Activated T-cell treated with anti-CD3 and anti-CD28 coated beads, Interleukin-2, amount 50 U/mL, for 24 hours (primary cell): ENCODE results near the gene IFT27.

Experiments
- DNase-seq: peaks from one replicate; pipeline ENCODE4 v3.0.0-alpha.2; 2020
- H3K27ac Mint-ChIP-seq: 2 replicates; pipeline ENCODE4 v1.8.0; 2020; ENCODE audit warnings: mild to moderate bottlenecking, mixed read lengths
- H3K27me3 Mint-ChIP-seq: 2 replicates; pipeline ENCODE4 v1.8.0; 2020; ENCODE audit warnings: mixed read lengths
- H3K36me3 Mint-ChIP-seq: 2 replicates; pipeline ENCODE4 v1.8.0; 2020; ENCODE audit warnings: low read depth, mixed read lengths
- H3K4me1 Mint-ChIP-seq: 2 replicates; pipeline ENCODE4 v1.8.0; 2020; ENCODE audit warnings: low read depth, mixed read lengths
- H3K4me3 Mint-ChIP-seq: 2 replicates; pipeline ENCODE4 v1.8.0; 2020; ENCODE audit warnings: mild to moderate bottlenecking, moderate library complexity, mixed read lengths
- H3K9me3 Mint-ChIP-seq: 2 replicates; pipeline ENCODE4 v1.8.0; 2020; ENCODE audit warnings: mixed read lengths

IFT27 gene

DNA sequence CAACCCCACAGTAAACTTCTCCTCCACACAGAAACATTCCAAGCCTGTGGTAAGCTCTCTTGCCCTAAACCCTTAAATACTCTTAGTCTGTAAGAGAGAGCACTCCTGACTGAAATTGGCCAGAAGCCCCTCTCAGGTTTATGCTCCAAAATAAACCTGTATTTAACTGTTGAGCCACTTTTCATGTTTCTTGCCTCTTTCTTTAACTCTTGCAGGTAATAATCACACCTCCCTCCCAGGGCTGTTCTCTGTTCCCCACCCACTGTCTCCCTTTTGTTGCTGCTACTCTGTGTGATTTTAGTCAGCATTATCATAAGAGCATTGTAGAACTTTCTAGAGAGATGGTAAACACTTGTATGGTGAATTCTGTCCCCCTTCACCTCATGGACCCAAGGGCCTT is 2.1 kb upstream of the IFT27 start:
- Mint-ChIP-seq H3K4me1 (peaks cover 51% of the 10 kb centered on the region), H3K27me3 (no peaks in the 10 kb centered on the region), H3K9me3 (no peaks in the 10 kb centered on the region), H3K27ac (peak overlapping the region; percentile 23), H3K4me3 (no peak overlapping the region), H3K36me3 (peaks cover 5% of the 10 kb centered on the region)
- DNase-seq: no peak

DNA sequence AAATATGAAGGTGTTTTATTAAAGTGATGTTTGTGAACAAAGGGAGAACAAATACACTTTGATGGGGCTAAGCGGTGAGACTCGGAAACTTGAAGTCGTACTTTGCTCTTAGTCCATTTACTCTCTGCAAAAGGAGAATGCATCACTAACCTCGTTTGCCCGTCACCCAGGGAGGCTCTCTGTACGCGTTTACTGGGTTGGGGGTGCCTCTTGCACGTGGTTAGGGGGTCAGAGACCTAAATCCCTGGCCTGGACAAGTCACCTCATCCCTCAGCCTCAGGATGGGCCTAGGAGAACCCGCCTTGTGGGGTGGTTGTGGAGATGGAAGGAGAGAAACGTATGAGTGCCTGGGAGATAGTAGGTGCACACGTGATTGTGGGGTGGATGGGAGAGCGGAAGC is 803 bp upstream of the IFT27 start:
- Mint-ChIP-seq H3K4me3 (peak overlapping the region; percentile 86), H3K36me3 (peaks cover 5% of the 10 kb centered on the region), H3K9me3 (no peaks in the 10 kb centered on the region), H3K4me1 (peaks cover 39% of the 10 kb centered on the region), H3K27me3 (no peaks in the 10 kb centered on the region), H3K27ac (peak overlapping the region; percentile 92)
- DNase-seq: peak; percentile 50

GRCh38 chr22:36775586-36775963 is 344 bp downstream of the IFT27 start:
- H3K4me1 Mint-ChIP-seq: peaks cover 34% of the 10 kb centered on the region
- peak overlapping the region; percentile 92 for H3K27ac Mint-ChIP-seq
- H3K27me3 Mint-ChIP-seq: no peaks in the 10 kb centered on the region
- H3K9me3 Mint-ChIP-seq: no peaks in the 10 kb centered on the region
- peaks cover 5% of the 10 kb centered on the region for H3K36me3 Mint-ChIP-seq
- H3K4me3 Mint-ChIP-seq: peak overlapping the region; percentile 86
- DNase-seq: no peak

- peaks cover 5% of the 10 kb centered on the region for H3K36me3 Mint-ChIP-seq
Measured at GRCh38 chr22:36773935-36774334, 2.0 kb downstream of the IFT27 start.

GRCh38 chr22:36772451-36772850 is 3.5 kb downstream of the IFT27 start:
- peaks cover 20% of the 10 kb centered on the region for H3K4me1 Mint-ChIP-seq
- DNase-seq: no peak
- no peak overlapping the region for H3K27ac Mint-ChIP-seq
- no peaks in the 10 kb centered on the region for H3K27me3 Mint-ChIP-seq
- H3K9me3 Mint-ChIP-seq: no peaks in the 10 kb centered on the region
- no peak overlapping the region for H3K4me3 Mint-ChIP-seq
- H3K36me3 Mint-ChIP-seq: peaks cover 5% of the 10 kb centered on the region

More at GRCh38 chr22:36773935-36774334, 2.0 kb downstream of the IFT27 start:
- DNase-seq: no peak
- Mint-ChIP-seq H3K4me3 (no peak overlapping the region), H3K27me3 (no peaks in the 10 kb centered on the region), H3K27ac (no peak overlapping the region), H3K9me3 (no peaks in the 10 kb centered on the region), H3K4me1 (peaks cover 34% of the 10 kb centered on the region)

- H3K27me3 Mint-ChIP-seq: no peaks in the 10 kb centered on the region
- peaks cover 13% of the 10 kb centered on the region for H3K36me3 Mint-ChIP-seq
- no peak for DNase-seq
- H3K27ac Mint-ChIP-seq: no peak overlapping the region
- H3K4me3 Mint-ChIP-seq: no peak overlapping the region
- H3K9me3 Mint-ChIP-seq: no peaks in the 10 kb centered on the region
- H3K4me1 Mint-ChIP-seq: peaks cover 11% of the 10 kb centered on the region
Measured at GRCh38 chr22:36771356-36772063, 4.4 kb downstream of the IFT27 start.

GRCh38 chr22:36770513-36771231 is 5.2 kb downstream of the IFT27 start:
- H3K27me3 Mint-ChIP-seq: no peaks in the 10 kb centered on the region
- no peaks in the 10 kb centered on the region for H3K9me3 Mint-ChIP-seq
- H3K4me3 Mint-ChIP-seq: no peak overlapping the region
- H3K27ac Mint-ChIP-seq: no peak overlapping the region
- H3K4me1 Mint-ChIP-seq: peaks cover 12% of the 10 kb centered on the region
- H3K36me3 Mint-ChIP-seq: peaks cover 20% of the 10 kb centered on the region
- no peak for DNase-seq

GRCh38 chr22:36769541-36770512 is 6.1 kb downstream of the IFT27 start:
- peaks cover 5% of the 10 kb centered on the region for H3K4me1 Mint-ChIP-seq
- no peak overlapping the region for H3K4me3 Mint-ChIP-seq
- no peaks in the 10 kb centered on the region for H3K9me3 Mint-ChIP-seq
- H3K27ac Mint-ChIP-seq: no peak overlapping the region
- no peak for DNase-seq
- H3K27me3 Mint-ChIP-seq: no peaks in the 10 kb centered on the region
- H3K36me3 Mint-ChIP-seq: peaks cover 20% of the 10 kb centered on the region

- Mint-ChIP-seq H3K27ac (no peak overlapping the region), H3K4me1 (peaks cover 4% of the 10 kb centered on the region), H3K36me3 (peaks cover 20% of the 10 kb centered on the region), H3K9me3 (no peaks in the 10 kb centered on the region), H3K4me3 (no peak overlapping the region), H3K27me3 (no peaks in the 10 kb centered on the region)
- DNase-seq: no peak
Measured at GRCh38 chr22:36768616-36769015, 7.3 kb downstream of the IFT27 start.

GRCh38 chr22:36768141-36768540 is 7.8 kb downstream of the IFT27 start:
- Mint-ChIP-seq H3K9me3 (no peaks in the 10 kb centered on the region), H3K4me3 (no peak overlapping the region), H3K4me1 (peaks cover 4% of the 10 kb centered on the region), H3K36me3 (peaks cover 24% of the 10 kb centered on the region), H3K27me3 (no peaks in the 10 kb centered on the region), H3K27ac (no peak overlapping the region)
- DNase-seq: no peak

DNA sequence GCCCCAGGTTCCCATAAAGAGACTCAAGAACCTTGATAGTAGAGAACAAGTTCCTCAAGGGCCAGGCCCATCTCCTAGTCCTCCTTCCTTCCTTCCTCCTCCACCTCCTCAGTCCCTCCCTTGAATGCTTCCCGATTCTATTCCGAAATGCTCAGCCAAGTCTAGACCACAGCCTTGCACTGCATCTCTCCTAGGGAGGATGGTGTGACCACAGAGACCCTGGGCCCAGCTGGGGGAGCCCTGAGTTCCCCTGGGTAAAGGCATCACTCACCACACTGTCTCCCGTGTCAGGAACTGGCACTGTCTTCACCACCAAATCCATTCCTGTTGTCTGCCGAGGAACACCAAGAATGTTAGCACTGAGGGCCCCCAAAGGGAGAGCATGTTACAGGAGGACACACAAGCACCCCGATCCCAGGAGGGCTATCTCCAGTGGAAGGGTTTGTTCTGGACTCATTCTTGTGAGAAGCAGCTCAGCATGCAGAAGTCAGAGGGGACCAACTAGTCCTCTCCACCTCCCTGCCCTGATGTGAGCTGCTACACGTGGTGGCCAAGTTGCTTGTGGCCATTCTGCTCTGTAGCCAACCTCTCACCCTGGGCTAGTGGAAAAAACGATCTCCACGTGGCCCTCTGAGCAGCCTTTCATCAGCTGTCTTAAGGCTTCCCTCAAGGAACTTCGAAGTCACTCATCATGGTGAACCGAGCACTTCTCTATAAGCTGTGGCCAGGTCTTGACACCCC is 8.7 kb downstream of the IFT27 start:
- Mint-ChIP-seq H3K27ac (peak overlapping the region; percentile 17), H3K4me3 (no peak overlapping the region), H3K27me3 (no peaks in the 10 kb centered on the region), H3K9me3 (no peaks in the 10 kb centered on the region), H3K36me3 (peaks cover 33% of the 10 kb centered on the region), H3K4me1 (peaks cover 4% of the 10 kb centered on the region)
- DNase-seq: no peak

- no peak overlapping the region for H3K4me3 Mint-ChIP-seq
- no peak overlapping the region for H3K27ac Mint-ChIP-seq
- H3K27me3 Mint-ChIP-seq: no peaks in the 10 kb centered on the region
- peaks cover 4% of the 10 kb centered on the region for H3K4me1 Mint-ChIP-seq
- DNase-seq: no peak
- H3K36me3 Mint-ChIP-seq: peaks cover 33% of the 10 kb centered on the region
- no peaks in the 10 kb centered on the region for H3K9me3 Mint-ChIP-seq
Measured at GRCh38 chr22:36765943-36766450, 9.9 kb downstream of the IFT27 start.

DNA sequence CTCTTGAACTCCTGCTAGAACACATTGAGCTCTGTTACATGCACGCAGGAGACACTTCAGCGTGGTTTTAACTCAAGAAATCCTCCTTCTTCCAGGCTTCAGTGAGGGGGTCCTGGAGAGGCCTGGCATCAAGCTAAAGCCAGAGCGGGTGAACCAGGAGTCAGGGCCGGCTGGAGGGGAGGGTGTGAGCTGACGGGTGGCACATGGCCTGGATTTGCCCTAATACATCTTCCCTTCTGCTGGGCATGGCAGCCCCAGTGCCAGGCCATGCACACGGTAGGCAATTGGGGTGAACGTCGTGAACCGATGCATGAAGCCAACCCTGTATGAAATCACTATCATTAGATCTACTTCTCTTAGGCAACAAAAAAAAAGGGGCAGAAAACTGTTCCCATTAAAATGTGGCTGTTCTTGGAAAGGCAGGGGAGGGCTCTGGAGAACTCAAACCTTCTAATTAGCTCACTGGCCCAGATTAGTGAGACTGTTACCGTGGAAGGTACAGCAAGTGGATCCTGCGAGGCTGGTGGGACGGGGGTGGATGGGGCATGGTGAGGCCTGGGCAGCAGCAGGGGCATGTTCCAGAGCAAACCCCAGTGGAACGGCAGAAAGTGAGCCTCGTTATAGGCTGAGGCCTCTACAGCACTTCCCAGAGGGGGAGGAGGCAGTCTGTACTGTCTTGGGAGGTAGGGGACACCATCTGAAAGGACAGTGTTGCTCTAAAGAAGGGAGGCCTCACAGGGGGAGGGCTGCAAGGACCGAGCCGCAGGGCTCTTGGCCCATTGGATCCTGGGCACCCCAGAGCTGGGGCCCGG is 10.6 kb downstream of the IFT27 start:
- no peak overlapping the region for H3K4me3 Mint-ChIP-seq
- H3K36me3 Mint-ChIP-seq: peaks cover 33% of the 10 kb centered on the region
- peaks cover 4% of the 10 kb centered on the region for H3K4me1 Mint-ChIP-seq
- H3K27ac Mint-ChIP-seq: no peak overlapping the region
- H3K27me3 Mint-ChIP-seq: no peaks in the 10 kb centered on the region
- no peaks in the 10 kb centered on the region for H3K9me3 Mint-ChIP-seq
- no peak for DNase-seq
